ENCODE measurements around the gene GPC6. TPM values are rescaled to one million over a fixed set of nuclear protein-coding genes. Genes with fewer than 3 reads are reported as not detected.
"Not testable (repeated sequence)": the region's sequence is repeated elsewhere in the genome, so short reads cannot be mapped to it uniquely, and the experiment has no call there.

The GPC6 gene
- total RNA-seq, 1 experiment from 2014 or later, result 16.7 TPM

DNA sequence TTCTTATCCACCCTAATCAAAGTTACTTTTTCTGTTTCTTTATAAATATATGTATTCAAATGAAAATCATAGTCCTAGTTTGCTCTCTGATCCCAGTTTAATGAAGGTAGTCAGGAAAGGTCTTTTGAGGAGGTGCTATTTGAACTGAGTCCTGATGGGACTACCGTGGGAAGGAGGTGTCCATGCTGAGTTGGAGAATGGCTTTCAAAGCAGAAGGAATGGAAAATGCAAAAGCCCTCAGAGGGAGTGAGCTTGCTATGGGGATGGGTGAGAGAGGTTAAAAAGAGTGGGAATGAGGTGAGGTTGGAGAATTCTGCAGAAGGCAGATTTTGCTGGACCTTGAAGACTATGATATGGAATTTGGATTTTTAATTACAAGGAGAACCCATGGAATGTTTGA lies 193.6 kb downstream of the GPC6 start:
- DNase-seq (ENCODE audit: extremely low read depth, low read depth), result no peak

DNA sequence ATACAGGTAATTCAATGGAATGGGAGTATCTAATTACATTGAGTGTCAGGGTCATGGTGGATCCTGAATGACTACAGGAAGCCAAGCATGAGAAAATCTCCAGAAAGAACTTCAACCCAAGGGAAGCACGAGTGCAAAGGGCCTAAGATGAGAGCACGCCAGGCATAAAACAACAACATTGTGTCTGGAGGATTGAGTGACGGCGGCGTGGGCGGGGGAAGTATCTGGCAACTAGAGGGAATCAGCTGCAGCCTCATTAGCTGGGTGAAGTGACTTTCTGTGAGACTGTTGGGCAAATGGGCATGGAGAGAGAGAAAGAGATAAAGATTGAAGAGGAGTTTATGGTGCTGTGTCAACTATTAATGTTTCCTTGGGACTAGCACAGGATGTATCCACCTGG lies 194.3 kb downstream of the GPC6 start:
- no peak for DNase-seq (ENCODE audit: extremely low read depth, low read depth)

DNA sequence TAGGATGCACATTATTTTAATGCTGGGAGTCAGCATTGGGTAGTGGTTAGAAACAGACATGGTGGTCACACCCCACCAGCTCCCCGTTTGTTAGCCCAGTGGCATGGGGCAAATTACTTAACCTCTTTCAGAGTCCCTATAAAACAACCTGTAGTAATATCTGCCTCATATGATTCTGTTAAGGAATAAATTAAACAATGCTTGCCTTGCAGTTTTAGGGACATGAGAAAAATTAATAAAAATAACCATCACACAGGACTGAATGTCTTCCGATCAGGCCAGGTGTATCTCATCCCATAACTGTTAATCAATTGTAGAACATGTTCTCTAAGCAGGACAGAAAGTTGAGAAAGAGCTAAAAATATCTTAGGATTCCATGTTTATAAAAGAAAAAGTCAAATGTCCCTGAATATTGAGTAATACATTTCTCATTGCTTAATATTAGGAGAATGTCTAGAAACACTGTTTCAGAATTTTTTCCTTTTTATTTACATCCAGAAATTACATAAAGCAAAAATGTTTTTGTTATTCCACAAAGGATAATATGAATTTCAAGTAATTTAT lies 196.5 kb downstream of the GPC6 start:
- no peak for DNase-seq (ENCODE audit: extremely low read depth, low read depth)

DNA sequence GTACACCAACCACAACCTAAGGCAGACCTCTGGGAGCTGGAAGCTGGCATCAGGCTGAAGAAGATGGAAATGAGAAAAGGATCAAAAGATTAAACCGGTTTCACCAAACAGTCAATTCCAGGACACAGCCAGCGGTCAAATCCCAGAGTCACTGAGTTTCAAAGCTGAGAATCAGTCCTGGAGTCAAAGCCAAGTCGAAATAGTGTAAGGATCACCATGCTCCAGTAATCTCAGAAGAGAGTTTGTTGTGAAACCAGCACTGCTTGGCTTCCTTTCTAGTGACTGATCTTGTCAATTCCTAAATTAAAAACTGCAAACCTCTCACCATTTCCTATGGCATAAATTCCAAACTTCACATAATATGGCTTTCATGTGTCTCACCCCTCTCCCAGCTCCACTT lies 198.8 kb downstream of the GPC6 start:
- DNase-seq (ENCODE audit: extremely low read depth, low read depth), result no peak

DNA sequence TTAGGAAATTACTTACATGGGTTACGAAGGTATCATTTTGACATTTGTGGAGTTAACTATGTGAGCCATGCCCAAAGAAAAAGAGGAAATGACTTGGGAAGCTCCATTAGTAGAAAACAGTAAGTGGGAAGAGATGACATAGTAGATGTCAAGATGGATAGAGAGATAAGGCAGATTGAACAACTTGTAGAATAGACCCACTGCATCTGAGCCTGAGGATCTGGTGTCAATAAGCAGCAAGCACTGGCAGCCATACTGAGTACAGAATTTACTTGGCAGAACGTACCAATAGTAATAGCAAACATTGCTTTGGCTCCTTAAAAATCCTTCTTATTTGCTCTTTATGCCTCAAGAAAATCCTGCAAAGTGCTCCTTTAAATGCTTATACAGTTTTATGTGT lies 203.8 kb downstream of the GPC6 start:
- no peak for DNase-seq (ENCODE audit: extremely low read depth, low read depth)

DNA sequence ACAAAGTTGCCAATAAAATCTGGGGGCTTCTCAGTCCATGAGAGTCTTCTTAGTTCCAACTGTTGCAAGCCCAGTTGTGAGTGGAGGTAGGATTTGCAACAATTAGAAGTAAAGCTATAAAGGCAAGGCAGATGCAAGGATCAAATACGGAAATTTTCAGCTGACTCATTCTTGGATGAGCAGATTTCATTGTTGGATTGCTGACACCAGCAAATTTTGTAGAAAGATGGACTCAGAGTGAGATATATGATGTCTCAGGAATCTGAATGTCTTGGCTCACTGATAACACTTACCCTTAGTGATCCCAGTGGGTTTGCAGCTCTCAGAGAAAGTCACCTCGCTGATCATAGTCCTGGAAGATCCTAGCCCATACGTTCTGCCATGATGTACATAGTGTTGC lies 209.0 kb downstream of the GPC6 start:
- DNase-seq (ENCODE audit: extremely low read depth, low read depth), result no peak

DNA sequence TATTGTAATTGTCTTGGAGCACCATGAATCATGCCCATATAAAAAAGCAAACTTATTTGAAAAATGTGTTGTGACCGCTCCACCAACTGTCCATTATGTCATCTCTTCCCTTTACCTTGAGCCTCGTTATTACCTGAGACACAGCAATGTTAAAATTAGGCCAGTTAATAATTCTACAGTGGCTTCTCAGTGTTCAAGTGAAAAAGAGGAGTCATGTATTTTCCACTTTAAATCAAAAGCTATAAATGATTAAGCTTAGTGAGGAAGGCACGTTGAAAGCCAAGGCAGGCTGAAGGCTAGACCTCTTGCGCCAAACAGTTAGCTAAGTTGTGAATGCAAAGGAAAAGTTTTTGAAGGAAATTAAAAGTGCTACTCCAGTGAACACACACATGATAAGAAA lies 210.5 kb downstream of the GPC6 start:
- no peak for DNase-seq (ENCODE audit: extremely low read depth, low read depth)

DNA sequence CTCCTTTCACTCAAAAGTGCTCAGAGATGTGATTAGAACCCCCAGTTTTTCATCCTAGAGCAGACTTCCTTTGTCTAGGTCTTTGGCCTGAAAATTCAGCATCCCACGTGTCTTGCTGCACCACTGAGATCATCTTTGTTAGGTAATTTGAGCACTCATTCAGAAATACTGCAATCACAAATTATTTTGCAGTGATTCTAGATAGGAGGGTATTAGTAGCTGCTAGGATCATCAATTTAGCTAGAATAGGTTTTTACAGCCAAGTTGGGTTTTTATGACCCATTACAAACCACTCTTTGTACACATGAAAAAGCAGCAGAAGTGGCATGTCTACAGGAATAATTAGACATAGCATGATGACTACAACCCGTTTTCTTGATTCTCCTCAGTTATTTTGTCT lies 219.6 kb downstream of the GPC6 start:
- DNase-seq (ENCODE audit: extremely low read depth, low read depth), result no peak

DNA sequence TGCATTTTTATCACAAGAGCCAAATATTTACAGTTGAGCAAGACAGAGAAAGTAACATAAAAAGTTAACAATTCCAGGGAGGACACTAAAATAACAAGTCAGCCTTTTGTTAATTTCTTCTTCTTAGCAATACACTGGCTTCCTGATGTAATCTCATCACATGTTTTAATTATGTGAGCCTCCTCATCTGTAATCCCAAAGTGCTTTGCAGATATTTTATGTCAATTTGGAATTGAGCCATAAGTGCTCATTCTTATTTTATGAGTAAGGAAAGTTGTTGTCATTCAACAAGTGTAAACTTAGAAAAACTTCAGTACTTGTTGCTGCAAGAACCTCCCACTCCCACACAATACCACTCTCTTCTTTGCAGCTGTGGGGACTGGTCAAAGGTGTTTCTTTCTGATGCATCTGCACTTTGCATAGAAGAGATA lies 223.6 kb downstream of the GPC6 start:
- DNase-seq (ENCODE audit: extremely low read depth, low read depth), result no peak

DNA sequence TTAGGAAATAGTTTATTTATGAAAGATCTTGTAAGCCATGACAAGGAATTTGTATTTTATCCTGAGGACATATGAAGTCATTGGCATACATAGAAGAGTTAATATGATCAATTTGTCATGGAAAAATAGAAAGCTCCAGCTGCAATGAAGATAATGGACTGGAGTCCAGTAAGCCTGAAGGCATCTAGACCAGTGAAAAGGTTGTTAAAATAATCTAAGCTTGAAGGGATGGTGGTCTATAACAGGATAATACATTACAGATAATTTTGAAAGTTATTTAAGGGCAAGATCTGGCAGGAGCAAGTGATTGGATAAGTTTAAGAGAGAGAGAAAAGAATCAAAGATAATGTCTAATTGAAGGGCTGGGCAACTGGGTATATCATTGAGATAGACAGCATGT lies 224.2 kb downstream of the GPC6 start:
- DNase-seq (ENCODE audit: extremely low read depth, low read depth), result no peak

DNA sequence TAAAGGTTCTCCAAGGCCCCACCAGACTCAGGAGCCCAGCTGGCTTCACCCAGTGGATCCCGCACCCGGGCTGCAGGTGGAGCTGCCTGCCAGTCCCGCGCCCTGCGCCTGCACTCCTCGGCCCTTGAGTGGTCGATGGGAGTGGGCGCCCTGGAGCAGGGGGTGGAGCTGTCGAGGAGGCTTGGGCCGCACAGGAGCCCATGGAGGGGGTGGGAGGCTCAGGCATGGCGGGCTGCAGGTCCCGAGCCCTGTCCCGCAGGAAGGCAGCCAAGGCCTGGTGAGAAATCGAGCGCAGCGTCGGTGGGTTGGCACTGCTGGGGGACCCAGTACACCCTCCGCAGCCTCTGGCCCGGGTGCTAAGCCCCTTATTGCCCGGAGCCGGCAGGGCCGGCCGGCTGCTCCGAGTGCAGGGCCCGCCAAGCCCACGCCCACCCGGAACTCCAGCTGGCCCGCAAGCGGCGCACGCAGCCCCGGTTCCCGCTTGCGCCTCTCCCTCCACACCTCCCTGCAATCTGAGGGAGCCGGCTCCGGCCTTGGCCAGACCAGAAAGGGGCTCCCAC lies 228.1 kb downstream of the GPC6 start:
- DNase-seq (ENCODE audit: extremely low read depth, low read depth), result not testable (repeated sequence)

DNA sequence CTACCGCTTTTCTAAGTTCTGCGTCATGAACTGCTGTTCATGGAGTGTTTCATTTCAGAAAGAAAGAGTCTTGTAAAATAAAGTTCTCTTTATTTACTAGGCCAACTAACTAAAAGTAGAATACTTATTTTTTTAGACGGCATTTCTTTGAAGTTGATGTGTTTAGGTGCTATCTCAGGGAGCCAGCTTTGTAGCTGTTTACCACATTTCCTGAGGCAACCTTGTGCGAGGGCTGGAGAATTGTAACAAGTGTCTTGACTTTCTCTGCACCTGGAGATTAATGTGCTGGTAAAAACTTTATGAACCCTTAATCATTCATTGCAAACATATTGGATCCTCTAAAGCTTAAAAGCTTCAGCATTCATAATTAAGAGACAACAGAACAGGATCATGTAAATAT lies 229.3 kb downstream of the GPC6 start:
- no peak for DNase-seq (ENCODE audit: extremely low read depth, low read depth)

DNA sequence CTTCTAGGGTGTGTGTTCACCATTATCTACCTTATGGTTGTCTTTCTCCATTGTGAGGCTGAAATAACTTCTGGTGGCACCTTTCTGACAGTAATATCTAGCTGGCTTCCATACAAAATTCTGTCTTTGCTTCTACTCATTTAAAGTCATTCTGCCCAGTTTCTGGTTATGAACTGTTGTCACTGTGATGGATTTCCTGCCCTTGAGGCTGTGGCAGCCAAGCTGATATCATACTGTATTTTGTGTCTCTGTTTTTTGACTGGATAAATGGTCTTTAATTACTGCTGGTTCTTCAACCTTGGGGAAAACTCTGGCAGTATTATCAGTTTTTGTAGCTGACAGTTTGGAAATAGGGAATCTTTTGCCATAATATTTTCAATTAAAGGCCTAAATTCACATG lies 233.4 kb downstream of the GPC6 start:
- no peak for DNase-seq (ENCODE audit: extremely low read depth, low read depth)

DNA sequence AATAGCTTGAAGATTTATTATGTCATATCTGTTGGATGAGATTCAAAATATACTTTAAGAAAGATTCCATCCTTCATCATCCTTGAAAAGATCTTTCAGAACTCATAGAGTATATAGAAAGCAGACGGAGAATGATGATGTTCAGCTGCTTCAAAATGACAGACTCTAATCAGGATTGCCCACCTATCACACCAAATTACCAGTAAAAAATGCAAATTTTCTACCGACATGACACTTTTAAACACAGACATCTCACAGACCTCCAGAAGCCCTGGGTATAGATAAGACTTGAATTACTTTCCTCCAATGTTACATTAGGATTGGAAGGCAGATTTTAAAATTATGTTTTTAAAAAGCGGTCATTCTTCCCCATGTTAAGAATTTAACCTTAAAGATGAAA lies 235.5 kb downstream of the GPC6 start:
- DNase-seq (ENCODE audit: extremely low read depth, low read depth), result no peak

DNA sequence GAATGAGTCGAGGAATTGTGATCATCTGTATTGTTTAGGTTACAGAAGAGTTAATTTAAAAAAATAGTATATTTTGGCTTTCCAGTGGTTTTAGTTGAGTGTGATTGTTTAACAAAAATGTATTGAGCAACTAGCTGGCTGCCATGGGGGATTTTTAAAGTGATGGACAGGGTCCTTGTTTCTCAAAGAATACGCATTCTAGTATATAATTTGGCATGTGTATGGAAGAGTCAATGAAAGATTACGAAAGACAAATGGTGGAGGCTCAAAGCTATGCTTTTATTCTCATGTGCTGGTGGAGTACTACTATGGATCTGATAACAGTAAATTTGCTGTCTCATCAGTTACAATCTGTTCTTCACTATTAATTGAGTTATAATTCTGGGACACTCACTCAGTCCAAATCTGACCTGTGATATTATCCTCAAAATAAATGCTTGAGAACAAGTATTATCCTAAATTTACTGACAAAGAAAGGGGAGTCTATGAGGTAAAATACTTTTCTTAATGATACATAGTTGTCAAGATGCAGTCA lies 240.0 kb downstream of the GPC6 start:
- DNase-seq (ENCODE audit: extremely low read depth, low read depth), result no peak

DNA sequence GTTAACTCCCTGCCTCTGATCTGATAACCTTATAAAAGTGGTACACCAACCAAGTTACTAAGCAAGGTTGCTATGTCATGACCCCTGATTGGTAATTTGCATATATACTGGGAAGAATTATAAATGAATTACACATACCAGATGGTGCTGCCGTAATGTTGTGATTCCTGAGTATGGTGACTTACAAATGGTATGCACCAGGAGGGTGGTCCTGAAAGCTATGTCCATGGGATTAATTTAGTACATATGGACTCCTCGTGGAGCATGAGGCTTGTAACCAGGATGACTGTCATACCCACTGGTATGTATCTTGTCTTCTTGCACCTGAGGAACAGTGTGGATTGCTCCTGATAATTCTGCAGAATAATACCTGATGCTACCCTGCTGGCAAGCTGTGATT lies 240.6 kb downstream of the GPC6 start:
- no peak for DNase-seq (ENCODE audit: extremely low read depth, low read depth)

DNA sequence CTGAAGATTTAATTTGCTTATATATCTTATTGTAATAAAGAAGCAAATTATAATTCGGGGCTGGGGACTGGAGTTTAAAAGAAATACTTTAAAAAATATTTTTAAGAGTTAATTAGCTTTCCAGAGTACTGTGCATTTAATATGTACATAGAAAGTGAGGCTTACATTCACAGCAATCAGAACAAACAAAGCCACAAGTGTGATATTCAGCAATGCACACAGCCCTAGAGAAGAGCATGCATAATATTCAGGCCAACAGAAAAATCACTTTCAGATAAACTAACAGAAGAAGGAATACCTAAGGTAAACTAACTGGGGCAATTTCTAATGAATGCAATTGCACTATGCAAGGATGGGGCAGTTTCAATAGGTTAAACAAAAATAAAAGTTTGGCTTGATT lies 241.8 kb downstream of the GPC6 start:
- no peak for DNase-seq (ENCODE audit: extremely low read depth, low read depth)

DNA sequence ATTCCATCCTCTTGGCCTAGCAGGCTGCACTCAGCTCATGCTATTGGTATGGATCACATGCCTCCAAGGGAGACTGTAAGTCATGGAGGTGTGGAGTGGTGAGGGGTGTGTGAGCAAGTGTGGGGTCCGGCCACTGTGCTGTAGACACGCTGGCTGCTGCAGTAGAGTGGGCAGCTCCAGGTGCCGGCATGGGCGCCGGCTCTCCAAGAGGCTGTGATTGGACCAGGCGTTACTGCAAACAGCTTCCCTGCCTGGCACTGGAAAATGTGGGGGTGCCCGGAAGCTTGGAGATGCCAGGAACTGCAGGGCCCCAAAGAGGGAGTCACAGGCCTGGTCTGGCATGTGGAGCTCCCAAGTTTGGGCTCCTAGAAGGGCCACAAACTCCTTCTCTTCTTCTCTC lies 245.7 kb downstream of the GPC6 start:
- DNase-seq (ENCODE audit: extremely low read depth, low read depth), result no peak

DNA sequence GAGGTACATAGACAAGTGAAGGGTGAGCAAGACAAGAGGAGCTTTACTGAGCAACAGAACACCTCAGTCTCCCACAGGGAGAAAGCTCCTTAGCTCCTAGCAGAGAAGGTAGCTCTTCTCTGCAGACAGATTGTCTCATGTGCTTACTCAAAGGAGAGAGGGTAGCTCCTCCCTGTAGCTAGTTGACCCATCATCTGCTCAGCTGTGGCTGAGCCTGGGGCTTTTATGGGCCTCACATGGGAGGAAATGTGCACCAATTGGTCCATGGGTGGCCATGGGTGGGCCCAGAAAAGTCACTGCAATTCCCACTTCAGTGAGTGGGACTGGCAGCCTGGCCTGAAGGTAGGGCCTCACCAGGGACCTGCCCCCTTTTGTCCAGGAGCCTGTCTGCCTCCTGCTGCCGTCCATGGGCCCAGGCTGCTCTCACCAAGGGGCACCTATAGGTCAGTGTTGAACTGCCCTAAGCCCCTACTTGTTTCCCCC lies 246.2 kb downstream of the GPC6 start:
- no peak for DNase-seq (ENCODE audit: extremely low read depth, low read depth)

DNA sequence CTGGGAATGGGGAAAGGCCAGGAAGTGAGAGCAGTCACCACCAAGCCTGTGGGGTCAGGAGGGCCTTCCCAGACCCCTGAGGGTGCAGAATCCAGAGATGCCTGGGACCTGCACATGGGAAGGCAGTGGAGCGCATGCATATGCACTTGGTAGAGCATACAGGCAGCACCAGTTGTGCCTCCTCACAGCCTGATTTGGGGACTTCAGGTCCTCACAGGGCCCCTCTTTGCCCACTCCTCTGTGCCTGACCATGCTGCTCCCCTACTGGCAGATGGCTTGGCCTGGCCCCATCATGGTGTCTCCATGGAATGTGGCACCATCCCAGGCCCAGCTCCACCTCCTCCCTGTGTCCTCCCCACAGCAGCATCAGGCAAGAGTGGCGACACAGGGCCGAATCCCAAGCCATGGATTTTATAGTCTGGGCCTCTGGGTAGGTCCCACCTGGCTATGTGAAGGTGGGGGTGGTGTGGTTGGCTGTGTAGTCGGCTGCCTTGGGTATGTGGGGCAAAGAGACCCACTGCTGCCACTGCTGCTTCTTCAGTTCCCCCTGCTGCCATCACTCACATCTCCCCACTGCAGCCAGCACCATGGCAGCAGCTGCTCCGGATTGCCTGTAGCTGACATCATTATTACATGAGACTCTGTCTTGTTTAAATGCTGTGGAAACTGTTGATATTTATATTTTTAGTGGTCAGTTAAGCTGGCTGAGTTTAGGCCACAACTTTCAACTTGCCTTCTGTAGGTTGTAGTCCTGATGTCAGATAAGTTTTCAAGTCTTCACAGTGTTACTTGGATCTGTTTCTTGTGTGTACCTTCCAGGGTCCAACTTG lies 247.0 kb downstream of the GPC6 start:
- no peak for DNase-seq (ENCODE audit: extremely low read depth, low read depth)

DNA sequence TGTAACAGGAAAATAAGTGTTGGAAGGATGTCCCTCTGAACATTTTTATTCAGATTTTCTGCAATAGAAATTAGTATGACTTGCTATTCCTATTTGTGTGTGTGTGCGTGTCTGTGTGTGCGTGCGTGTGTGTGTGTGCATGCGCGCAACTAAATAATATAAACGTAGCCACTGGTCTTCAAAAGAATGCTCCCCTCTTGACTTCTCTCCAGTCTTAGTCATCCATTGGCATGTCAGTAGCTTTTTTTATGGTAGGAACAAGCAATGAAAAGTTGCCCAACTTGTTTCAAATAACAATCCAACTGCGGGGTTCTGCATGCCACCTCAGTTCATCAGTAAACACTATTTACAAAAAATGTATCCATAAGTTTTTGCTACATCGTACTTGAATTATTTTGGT lies 249.6 kb downstream of the GPC6 start:
- DNase-seq (ENCODE audit: extremely low read depth, low read depth), result no peak

DNA sequence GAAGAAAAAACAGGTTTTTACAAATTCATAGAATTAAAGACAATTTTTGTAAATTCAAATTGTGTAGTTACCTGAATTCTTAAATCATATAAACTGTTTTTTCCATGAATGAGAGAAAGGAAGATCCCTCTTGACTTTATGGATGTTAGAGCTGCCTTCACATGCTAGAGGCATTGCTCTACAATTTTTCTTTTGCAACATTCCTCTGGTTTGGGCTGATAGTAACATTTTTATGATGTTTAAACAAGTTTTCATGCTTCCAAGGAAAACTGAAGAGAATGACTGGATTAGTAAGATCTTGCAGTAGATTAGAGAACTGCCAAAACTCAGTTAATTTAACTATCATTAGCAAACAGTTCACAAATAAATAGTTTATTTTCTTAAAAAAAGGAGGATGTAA lies 250.6 kb downstream of the GPC6 start:
- DNase-seq (ENCODE audit: extremely low read depth, low read depth), result no peak

All from NCI-H460 (cell line).